DOHH2 (cell line): ENCODE measurements around the gene MAP7D2.

ENCODE experiments used
- H3F3A ChIP-seq: fragments of 200-600 bp; sonication (generic), shearing (Covaris generic); 2 replicates; pipeline ENCODE4 v1.6.0; 2016; ENCODE audit warnings: antibody characterized with exemption, mild to moderate bottlenecking; ENCODE audit not compliant: control insufficient read depth, insufficient read depth
- H3K27ac ChIP-seq: fragments of 200-600 bp; sonication (generic); 2 replicates; pipeline ENCODE4 v1.5.1; 2014; ENCODE audit warnings: low read depth, mild to moderate bottlenecking, low read length, moderate library complexity
- H3K27me3 ChIP-seq: fragments of 200-600 bp; sonication (generic); 2 replicates; pipeline ENCODE4 v1.6.1; 2014; ENCODE audit warnings: mild to moderate bottlenecking, low read length, mixed read lengths; ENCODE audit not compliant: control insufficient read depth
- H3K36me3 ChIP-seq: fragments of 200-600 bp; sonication (generic); 2 replicates; pipeline ENCODE4 v1.6.1; 2014; ENCODE audit warnings: mild to moderate bottlenecking, low read length, moderate library complexity, mixed read lengths; ENCODE audit not compliant: control insufficient read depth
- H3K4me1 ChIP-seq: fragments of 200-600 bp; sonication (generic); 2 replicates; pipeline ENCODE4 v1.6.1; 2014; ENCODE audit warnings: mild to moderate bottlenecking, low read length, mixed read lengths; ENCODE audit not compliant: control insufficient read depth
- H3K4me2 ChIP-seq: fragments of 200-600 bp; sonication (generic); 2 replicates; pipeline ENCODE4 v1.6.0; 2014; ENCODE audit warnings: mild to moderate bottlenecking, low read length, moderate library complexity
- H3K4me3 ChIP-seq: fragments of 200-600 bp; sonication (generic); 2 replicates; pipeline ENCODE4 v1.5.1; 2014; ENCODE audit warnings: mild to moderate bottlenecking, low read length, mixed read lengths
- H3K79me2 ChIP-seq: fragments of 200-600 bp; sonication (generic); 2 replicates; pipeline ENCODE4 v1.6.1; 2014; ENCODE audit warnings: mild to moderate bottlenecking, low read length, mixed read lengths; ENCODE audit not compliant: control insufficient read depth
- H3K9me2 ChIP-seq: fragments of 200-600 bp; sonication (generic); replicated peaks from 2 replicates; pipeline ENCODE4 v1.6.1; 2014; ENCODE audit warnings: mild to moderate bottlenecking, low read length, mixed read lengths; ENCODE audit not compliant: control insufficient read depth
- H3K9me3 ChIP-seq: fragments of 200-600 bp; sonication (generic); 2 replicates; pipeline ENCODE4 v1.6.1; 2014; ENCODE audit warnings: antibody characterized with exemption, low read length, mixed read lengths; ENCODE audit not compliant: control insufficient read depth, insufficient read depth
- H4K20me1 ChIP-seq: fragments of 200-600 bp; sonication (generic); 2 replicates; pipeline ENCODE4 v1.6.0; 2014; ENCODE audit warnings: low read depth, mild to moderate bottlenecking, antibody characterized with exemption, low read length, moderate library complexity; ENCODE audit not compliant: control insufficient read depth, insufficient read depth
- EZH2phosphoT487 ChIP-seq: fragments of 200-600 bp; sonication (generic); IDR thresholded peaks from 2 replicates; pipeline ENCODE4 v1.6.1; 2017; ENCODE audit warnings: borderline replicate concordance, mild to moderate bottlenecking, antibody characterized with exemption, low read length, moderate library complexity, mixed read lengths
- TF ChIP-seq, protein P1 (sequence below): fragments of 200-600 bp; sonication (generic); IDR thresholded peaks from one replicate; pipeline ENCODE4 v1.5.1; 2014; ENCODE audit warnings: antibody characterized with exemption, mild to moderate bottlenecking, low read depth, low read length; ENCODE audit not compliant: poor library complexity, severe bottlenecking

The MAP7D2 gene

DNA sequence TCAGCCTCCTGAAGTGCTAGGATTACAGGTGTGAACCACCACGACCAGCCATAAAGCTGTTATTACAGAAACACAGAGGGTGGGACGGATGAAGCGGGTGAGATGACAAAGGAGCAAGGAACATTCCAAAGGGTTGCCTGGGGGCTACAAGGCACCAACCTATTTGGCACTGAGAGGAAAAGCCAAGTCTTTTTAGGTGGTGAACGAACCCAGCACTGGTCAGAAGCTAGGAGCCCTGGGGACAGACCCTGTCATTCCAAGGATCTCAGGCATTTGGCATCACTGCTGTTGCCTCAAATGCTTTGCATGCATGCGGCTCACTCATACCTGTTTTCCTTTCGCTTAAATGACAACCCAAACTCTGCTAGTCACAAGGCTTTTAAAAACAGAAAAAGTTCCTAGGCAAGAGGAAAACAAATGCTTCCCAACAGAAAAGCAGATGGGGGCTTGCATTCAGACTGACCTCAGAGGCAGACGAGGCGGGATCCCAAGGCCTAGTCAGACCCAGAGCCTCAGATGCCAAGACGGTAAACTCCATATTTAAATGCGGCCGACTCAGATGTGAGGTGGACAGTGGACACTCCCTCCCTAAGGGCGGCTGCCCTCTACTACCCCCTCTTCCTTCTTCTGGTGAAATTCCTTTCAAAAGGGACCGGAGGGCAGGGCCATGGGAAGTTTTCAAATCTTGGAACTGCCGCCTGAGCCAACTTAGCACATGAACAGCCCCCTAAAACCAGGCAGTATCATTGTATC, 4.5 kb downstream of the MAP7D2 start:
- no peaks in the 10 kb centered on the region for H3F3A ChIP-seq
- H3K27ac ChIP-seq: no peak overlapping the region
- no peaks in the 10 kb centered on the region for H3K4me1 ChIP-seq
- H3K4me3 ChIP-seq: no peak overlapping the region
- no peaks in the 10 kb centered on the region for H3K36me3 ChIP-seq
- H3K9me2 ChIP-seq: no peaks in the 10 kb centered on the region
- no peaks in the 10 kb centered on the region for H3K9me3 ChIP-seq
- no peak for TF ChIP-seq EZH2phosphoT487
- TF ChIP-seq, protein P1, sequence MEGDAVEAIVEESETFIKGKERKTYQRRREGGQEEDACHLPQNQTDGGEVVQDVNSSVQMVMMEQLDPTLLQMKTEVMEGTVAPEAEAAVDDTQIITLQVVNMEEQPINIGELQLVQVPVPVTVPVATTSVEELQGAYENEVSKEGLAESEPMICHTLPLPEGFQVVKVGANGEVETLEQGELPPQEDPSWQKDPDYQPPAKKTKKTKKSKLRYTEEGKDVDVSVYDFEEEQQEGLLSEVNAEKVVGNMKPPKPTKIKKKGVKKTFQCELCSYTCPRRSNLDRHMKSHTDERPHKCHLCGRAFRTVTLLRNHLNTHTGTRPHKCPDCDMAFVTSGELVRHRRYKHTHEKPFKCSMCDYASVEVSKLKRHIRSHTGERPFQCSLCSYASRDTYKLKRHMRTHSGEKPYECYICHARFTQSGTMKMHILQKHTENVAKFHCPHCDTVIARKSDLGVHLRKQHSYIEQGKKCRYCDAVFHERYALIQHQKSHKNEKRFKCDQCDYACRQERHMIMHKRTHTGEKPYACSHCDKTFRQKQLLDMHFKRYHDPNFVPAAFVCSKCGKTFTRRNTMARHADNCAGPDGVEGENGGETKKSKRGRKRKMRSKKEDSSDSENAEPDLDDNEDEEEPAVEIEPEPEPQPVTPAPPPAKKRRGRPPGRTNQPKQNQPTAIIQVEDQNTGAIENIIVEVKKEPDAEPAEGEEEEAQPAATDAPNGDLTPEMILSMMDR: no peak
- no peaks in the 10 kb centered on the region for H4K20me1 ChIP-seq
- H3K4me2 ChIP-seq: no peak overlapping the region
- H3K79me2 ChIP-seq: no peaks in the 10 kb centered on the region
- no peaks in the 10 kb centered on the region for H3K27me3 ChIP-seq

DNA sequence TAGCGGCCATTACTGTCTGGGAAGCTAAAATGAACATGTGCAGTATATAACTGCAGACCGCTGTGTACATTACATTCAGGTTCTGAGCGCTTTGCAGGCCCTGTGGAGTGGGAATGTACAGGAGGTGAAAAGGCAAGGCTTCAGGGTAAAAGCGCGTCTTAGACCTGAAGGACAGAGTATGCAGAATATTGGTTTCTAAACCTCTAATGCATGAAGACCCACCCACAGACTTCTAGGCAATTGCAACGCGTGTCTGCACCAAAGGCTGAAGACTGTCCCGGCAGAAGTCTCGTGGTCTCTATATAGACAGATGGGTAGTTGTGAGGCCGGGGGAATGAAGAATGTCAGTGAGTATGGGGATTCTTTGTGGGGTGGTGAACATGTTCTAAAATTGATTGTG, 5.4 kb downstream of the MAP7D2 start:
- no peak overlapping the region for H3K4me2 ChIP-seq
- H3K79me2 ChIP-seq: no peaks in the 10 kb centered on the region
- H4K20me1 ChIP-seq: no peaks in the 10 kb centered on the region
- no peak overlapping the region for H3K4me3 ChIP-seq
- no peaks in the 10 kb centered on the region for H3F3A ChIP-seq
- no peaks in the 10 kb centered on the region for H3K9me3 ChIP-seq
- no peaks in the 10 kb centered on the region for H3K27me3 ChIP-seq
- H3K9me2 ChIP-seq: no peaks in the 10 kb centered on the region
- H3K27ac ChIP-seq: no peak overlapping the region
- no peaks in the 10 kb centered on the region for H3K36me3 ChIP-seq
- H3K4me1 ChIP-seq: no peaks in the 10 kb centered on the region
- TF ChIP-seq, protein P1: no peak
- TF ChIP-seq EZH2phosphoT487: no peak

DNA sequence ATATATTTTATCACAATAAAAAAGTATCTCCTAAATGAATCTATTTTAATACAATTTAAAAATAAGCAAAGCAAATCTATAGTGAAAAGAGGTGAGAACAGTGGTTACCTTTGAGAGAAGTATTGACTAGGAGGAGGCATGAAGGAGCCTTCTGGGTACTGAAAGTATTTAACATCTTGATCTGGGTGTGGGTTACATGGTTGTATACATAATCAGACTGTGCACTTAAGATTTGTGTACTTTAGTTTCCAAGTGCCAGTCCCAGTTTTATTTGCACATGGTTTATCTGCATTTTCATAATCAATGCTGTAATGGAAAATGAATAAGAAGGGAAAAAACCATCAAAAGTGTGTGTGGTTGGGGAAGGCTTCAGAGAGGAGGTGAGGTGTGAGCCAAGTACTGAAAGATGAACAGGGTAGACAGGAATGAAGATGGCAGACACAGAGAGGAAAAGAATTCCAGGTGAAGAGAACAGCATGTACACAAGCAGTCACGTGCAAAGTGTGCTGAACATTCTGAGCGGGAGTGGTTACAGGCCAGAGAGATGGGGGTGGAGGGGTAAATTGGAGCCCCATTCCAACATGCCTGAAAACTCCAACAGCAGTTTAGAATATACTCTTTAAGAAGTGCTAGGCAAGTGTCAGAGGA, 14.6 kb downstream of the MAP7D2 start:
- H3K36me3 ChIP-seq: no peaks in the 10 kb centered on the region
- H3K27ac ChIP-seq: no peak overlapping the region
- no peak overlapping the region for H3K4me3 ChIP-seq
- no peaks in the 10 kb centered on the region for H3K27me3 ChIP-seq
- no peaks in the 10 kb centered on the region for H3K4me1 ChIP-seq
- H4K20me1 ChIP-seq: no peaks in the 10 kb centered on the region
- H3K4me2 ChIP-seq: no peak overlapping the region
- no peaks in the 10 kb centered on the region for H3K79me2 ChIP-seq
- H3K9me2 ChIP-seq: no peaks in the 10 kb centered on the region
- TF ChIP-seq, protein P1: no peak
- TF ChIP-seq EZH2phosphoT487: no peak
- H3K9me3 ChIP-seq: no peaks in the 10 kb centered on the region
- no peaks in the 10 kb centered on the region for H3F3A ChIP-seq
